ENCODE measurements around the gene CCL28.

DNA sequence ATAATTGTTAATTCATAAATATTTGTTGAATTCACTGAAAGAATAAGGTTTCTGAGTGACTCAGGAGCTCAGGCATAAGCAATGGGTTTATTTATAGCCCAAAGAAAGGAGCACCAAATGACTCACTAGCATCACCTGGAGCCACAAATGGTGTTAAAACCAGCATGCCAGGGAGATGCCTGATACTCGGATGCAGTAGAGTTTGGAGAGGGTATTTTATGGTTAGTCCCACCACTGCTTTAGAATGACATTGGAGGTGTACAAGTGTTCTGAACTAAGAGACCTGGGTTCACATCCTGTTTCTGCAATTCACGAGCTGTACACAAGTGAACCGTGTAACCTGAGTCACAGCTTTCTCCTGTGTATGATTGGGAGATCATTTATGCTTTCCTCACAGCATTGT, 25.2 kb downstream of the CCL28 start:
- TF ChIP-seq, protein P1, sequence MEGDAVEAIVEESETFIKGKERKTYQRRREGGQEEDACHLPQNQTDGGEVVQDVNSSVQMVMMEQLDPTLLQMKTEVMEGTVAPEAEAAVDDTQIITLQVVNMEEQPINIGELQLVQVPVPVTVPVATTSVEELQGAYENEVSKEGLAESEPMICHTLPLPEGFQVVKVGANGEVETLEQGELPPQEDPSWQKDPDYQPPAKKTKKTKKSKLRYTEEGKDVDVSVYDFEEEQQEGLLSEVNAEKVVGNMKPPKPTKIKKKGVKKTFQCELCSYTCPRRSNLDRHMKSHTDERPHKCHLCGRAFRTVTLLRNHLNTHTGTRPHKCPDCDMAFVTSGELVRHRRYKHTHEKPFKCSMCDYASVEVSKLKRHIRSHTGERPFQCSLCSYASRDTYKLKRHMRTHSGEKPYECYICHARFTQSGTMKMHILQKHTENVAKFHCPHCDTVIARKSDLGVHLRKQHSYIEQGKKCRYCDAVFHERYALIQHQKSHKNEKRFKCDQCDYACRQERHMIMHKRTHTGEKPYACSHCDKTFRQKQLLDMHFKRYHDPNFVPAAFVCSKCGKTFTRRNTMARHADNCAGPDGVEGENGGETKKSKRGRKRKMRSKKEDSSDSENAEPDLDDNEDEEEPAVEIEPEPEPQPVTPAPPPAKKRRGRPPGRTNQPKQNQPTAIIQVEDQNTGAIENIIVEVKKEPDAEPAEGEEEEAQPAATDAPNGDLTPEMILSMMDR (IDR thresholded peaks at IDR 0.05) = no peak
- no peak for TF ChIP-seq POLR2A (IDR thresholded peaks at IDR 0.05; ENCODE audit: low read depth)
- no peak for TF ChIP-seq POLR2AphosphoS5 (IDR thresholded peaks at IDR 0.05)

All from esophagus muscularis mucosa (tissue), 3 donors.